ENCODE results near the gene COQ5.

The COQ5 gene

DNA sequence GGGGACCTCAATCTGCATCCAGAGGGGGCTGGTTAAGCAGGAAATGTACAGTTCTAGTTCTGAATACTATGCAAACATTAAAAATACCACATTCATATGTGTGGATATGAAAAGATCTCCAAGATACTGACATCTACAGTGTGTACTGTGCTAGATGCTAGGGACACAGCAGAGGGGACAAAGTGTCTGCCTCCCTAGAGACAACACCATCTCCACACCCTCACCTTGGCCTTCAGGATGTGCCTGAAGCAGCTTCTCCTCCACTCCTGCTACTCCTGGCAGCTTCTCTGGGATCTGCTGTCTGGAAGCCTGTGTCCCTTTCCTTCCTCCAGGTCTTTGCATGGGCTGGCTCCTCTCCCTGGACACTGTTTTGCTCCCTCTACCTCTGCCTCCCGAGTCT, 48.7 kb downstream of the COQ5 start:
- DNase-seq = peak in 1 of 5 experiments; percentile 57

DNA sequence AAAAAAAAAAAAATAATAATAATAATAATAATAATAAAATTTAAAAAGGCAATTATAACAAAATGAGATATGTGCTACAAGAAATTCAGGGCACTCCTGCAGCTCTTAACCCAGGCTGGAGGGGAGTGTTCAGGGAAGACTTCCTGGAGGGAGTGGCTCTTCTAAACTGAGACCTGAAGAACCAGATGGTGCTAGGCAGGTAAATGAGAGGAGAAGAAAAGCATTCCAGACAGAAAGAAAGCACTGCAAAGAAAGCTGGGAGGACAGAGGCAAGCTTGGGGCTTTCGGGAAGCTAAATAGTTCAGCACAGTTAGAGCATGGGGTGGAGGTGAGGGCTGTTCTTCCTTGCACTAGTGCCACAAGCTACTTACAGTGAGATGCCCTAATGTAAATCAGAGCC, 49.5 kb downstream of the COQ5 start:
- peak in 1 of 5 experiments; percentile 22 for DNase-seq

DNA sequence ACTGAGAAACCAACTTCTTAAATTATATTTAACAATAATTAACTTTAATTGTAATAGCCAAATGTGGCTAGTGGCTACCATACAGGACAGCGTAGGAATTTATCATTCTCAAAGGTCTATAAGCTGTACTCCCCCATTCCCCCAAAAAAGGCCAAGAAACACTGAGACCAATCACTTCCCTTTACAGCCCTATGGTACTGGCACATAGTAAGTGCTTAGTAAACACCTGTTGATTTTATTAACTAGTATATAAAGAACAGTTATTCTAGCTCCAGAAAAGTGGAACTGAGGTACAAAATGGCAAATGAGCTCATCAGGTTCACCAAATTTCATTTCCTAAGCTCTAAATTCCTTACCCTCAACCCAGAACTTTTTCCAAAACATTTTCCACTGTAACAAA, 53.3 kb downstream of the COQ5 start:
- no peak for DNase-seq

DNA sequence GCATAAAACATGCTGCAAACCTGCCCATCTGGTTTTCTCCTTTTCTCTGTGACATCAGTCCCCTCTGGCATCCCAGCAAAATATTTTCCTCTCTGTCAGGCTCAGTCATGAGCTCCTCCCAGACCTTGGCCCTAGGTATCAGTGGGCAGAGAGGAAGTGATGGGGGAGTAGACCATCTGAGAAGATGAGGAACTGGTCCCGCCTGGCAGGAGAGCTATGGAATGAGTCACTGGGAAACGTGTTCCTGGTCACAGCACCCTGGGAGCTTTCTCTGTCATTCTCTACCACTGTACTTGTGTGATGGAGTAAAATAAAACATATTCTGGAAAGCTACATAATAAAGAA, 54.4 kb downstream of the COQ5 start:
- no peak for DNase-seq

DNA sequence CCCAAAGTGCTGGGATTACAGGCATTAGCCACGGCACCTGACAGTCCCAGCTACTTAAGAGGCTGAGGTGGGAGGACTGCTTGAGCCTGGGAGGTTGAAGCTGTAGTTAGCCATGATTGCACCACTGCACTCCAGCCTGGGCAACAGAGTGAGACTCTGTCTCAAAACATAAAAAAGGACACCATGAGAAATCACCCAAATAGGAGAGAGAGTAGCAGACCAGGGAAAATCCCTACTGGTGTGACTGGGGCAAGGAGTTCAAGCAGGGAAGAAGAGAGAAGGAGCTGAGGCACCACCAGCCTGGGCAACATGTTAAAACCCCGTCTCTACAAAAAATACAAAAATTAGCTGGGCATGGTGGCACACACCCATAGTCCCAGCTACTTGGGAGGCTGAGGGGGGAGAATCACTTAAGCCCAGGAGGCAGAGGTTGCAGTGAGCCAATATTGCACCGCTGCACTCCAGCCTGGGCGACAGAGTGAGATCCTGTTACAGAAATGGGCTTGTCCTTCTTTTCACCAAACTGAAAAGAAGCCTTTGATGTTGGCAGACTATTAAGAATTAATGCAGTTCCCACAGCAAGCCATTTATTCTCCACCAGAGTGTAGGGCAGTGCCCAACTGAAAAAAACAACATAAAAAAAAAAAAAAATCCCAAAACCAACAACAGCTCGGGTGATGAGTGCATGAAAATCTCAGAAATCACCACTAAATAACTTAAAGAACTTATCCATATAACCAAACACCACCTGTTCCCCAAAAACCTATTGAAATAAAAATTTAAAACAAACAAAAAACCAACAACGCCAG, 54.9 kb downstream of the COQ5 start:
- no peak for DNase-seq

DNA sequence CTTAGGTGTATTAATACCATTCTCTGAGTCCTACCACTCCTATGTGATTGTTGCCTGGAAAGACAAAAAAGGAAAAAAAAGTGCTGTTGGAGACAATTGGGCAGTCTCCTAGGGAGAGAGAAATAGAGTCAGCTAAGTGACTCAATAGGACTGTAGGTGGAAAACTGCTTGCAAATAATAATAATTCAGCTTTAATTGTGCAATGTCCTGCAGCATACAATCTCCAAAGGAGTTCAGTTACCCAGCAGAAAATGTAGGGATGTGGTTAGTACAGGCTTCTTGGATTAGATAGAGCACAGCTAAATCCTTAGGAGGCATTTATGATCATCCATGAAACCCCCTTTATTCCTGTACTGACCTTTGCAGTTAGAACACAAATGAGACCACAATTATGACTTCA, 56.4 kb downstream of the COQ5 start:
- no peak for DNase-seq

DNA sequence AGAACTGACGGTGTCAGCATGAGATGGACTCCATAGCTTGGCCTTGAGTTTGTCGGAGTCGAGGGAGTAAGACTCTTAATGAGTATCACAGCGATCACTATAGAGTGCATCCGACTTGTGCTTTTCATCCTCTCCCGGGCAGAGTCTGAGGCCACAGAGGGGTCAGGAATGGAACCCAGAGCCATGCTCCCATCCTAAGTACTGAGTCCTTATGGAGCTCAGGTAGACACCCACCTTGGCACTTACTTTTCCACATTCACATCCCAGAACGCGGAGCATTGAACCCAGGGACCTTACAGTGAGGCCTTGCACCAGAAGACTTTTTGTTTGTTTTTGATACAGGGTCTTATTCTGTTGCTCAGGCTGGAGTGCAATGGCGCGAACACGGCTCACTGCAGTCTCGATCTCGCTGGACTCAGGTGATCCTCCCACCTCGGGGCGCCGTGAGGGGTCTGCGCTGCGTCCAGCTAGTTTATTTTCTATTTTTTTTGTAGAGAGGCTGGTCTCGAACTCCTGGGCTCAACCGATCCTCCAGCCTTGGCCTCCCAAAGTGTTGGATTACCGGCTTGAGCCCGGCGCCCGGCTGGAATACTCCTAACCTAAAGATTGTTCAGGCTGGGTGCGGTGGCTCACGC, 58.7 kb downstream of the COQ5 start:
- DNase-seq = peak in 1 of 5 experiments; percentile 49

DNA sequence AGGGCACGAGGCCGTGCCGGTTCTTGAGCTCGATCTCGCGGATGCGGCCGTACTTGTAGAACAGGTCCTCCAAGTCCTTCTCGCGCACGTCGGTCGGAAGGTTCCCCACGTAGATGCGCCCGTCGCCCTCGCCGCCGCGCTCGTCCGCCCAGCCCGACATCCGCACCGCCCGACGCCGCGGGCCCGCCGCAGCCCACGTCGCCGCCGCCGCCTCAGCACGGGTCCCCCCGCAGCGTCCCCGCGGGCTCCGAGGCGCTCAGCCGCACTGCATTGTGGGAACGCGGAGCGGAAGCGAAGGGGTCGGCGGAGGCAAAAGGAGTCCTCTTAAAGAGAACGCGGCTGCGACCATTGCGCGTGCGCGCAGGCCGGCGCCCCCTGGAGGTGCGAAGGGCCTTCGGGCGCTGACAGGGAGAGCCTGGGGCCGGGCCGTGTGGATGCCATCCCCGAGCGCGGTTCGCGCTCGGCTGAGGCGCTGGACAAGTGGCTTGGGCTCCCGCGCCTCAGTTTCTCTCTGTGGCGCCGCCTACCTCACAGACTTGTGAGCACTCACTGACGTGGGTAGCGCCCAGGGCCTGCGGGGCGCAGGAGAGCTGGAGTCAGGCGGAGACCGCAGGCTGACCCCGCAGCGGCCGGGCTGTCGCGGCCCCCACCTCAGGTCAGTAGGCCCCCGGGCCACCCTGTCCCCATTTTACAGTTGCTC, 59.4 kb downstream of the COQ5 start, which contains the start of gene SRSF9:
SRSF9 (minus strand) TSS at position 299 of the 700 bp plus-strand sequence; CDS start at position 160, 139 bp downstream.
- peak; percentile 96 to 98 (median 97) for DNase-seq

DNA sequence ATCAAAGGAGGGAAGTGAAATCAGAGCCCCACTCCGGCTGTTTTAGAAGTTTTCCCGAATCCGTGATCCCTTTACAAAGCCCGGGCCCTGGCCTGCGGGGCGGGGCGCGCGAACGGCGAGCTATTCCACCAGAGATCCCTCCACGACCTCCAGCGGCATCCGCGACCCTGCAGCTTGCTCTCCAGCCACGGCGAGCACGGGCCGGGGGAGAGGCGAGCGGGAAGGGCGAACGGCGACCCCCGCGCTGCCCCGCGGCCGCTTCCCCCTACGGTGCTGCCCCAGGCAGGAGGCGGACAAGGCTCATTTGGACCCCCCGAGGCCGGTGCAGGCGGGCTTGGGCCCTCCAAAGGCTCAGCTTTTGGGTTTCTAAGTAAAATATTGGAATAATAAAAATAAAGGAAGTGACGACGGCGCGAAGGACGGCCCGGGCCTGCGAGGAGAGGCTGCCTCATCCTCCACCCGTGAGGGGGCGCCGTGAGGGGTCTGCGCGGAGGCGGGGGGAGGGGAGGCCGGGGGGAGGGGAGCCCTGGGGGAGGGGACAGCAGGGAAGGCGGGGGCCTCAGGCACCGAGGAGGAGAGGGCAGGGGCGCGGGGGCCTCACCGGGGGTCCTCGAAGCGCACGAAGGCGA, 60.0 kb downstream of the COQ5 start:
- DNase-seq = peak in 2 of 5 experiments; percentile 9 to 11

DNA sequence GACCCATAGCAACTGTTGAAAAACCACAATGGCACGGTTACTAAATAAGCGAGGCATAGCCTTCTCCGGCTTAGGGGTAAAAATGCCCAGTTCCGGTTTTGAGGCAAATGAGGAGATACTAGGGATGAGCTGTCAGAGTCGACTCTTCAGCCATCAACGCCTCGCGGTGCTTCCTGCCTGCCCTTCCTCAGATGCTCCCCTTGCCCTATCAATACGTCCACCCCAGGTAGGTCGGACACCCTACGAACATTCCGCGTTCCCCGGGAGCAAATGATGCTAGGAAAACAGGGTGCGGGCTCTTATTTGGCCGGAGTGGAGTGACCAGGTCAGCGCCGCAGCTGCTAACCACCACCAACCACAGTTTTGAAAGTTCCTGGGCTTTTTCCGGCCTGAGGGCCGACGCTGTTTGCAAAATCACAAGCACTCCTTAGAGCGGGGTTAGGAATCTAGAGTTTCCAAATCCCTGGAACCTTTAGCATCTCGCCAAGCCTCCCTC, 60.6 kb downstream of the COQ5 start:
- peak in 2 of 5 experiments; percentile 5 to 33 for DNase-seq

DNA sequence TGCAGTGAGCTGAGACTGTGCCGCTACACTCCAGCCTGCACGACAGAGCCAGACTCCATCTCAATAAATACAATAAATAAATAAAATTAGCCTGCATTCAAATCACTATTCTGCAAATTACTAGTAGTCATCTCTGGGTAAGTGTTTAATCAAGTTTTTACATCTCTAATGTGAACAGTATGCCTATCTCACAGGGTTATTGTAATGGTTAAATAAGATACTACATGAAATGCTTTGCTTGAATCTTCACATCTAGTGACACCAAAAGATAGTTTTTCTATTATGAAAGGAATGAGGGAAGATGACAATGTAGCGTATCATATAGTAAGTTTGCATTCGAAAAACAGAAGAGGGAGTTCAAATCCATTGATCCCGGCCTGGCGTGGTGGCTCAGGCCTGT, 61.5 kb downstream of the COQ5 start:
- DNase-seq = no peak

DNA sequence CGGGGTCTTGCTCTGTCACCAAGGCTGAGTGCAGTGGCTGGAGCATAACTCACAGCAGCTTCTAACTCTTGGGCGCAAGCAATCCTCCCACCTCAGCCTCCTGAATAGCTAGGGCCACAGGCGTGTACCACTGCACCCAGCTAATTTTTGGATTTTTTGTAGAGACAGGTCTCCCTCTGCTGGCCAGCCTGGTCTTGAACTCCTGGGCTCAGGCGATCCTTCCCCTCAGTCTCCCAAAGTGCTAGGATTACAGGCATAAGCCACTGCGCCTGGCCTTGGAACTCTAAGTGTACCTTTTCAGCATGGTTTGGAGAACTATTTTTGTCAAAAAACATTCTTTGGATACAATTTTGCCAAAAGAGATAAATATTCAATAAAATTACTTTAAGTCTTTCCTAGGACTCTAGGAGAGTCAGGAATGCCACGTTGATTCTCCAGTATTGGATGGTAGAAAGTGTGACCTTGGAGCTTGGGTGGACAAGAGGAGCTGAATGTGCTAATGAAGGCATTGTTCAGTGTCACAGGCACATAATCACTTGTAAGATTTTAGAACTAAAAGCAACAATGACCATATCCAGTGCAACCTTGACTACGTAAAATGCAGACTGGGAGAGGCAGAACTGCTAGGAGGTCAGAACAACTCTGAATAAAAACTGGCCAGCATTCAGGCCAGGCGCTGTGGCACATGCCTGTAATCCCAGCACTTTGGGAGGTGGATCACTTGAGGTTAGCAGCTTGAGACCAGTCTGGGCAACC, 62.2 kb downstream of the COQ5 start:
- DNase-seq = peak in 3 of 5 experiments; percentile 13 to 57 (median 31)

DNA sequence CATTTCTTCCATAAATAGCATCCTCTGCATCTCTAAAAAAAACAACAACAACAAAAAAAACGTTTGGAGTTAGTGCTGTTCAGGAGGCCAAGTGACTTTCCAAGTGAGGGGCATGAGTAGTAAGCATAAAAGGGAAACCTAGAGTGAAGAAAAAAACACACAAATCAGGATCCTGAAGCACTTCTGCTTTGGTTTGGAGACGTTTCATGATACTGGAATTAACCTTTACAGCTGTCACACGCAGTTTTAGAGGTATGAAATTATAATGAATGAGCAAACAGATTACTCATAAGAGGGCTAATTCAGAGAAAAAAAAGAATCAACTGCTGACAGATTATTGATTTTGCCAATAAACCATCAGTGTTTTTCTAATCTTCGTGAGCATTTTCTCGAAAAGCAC, 63.2 kb downstream of the COQ5 start:
- no peak for DNase-seq

DNA sequence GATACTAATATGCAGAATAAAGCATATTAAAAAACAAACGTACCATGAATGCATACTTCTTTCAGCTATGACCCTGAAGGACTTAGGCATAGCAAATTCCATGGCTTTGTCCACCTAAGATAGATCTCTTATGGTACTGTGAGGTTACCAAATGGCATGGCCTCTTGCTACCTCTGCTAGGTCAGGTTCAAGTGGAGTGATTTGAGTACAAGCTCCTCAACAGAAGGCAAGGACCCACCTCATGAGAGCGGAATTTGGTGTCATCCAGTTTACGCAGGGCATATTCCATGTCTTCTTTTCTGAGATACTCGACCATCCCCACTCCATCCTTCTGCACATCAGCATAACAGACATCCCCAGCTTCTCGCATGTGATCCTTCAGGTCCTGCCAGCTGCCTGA, 65.2 kb downstream of the COQ5 start:
- DNase-seq = no peak

DNA sequence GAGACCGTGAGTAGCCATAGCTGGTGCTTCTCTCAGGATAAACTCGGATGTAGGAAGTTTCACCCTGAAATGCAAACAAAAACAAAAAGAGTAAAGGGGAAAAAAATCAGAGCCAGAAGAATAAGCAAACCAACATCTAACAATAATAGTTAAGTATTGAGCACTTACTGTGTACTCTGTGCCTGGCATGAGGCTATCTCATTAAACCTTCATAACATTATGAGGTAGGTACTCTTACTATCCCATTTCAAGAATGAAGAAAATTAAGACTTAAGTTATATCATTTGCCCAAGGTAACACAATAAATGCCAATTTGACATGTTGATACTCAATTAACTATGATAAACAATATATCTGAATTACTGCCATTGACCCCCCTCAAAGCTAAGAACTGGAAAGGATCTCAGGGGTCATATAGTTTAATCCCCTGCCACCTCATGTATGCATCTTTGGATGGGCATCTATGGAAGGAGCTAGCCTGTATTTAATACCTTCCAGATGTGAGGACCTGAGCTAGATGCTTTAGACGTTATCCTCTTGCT, 66.8 kb downstream of the COQ5 start:
- no peak for DNase-seq

DNA sequence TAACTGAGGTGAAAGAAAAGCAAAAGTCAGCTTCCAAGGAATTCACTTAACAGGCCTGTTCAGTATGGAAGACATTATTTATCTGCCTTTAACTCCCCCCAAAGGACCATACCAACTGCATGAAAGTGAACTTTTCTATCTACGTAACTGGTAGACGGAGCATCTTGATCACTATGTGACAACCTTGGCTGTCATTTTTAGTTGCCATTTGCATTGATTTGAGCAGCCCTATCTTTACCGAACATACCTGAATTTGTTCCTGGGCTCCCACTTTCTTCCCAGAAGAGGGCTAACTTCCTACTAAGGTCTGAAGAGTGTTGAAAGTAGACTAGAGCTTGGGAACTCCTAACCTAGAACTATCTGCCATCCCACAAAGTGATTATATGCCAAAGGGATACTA, 68.8 kb downstream of the COQ5 start:
- no peak for DNase-seq

DNA sequence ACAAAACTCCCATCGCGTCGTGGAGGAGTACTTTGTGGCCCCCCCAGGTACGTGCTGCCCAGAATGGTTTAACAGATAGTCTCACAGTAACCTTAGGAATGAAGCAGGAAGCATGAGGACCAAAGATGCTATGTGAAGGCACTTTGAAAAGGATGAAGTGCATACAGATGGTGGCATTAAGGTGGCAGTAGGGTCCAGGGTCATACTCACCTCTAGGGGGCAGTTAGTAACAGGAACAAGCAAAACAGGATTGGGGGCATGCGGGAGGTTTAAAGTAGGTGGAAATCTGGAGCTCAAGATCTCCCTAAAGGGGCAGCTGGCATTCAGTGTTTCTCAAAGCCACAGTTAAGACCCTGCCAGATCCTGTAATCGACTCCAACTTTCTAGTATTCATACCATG, 71.8 kb downstream of the COQ5 start:
- DNase-seq = no peak

DNA sequence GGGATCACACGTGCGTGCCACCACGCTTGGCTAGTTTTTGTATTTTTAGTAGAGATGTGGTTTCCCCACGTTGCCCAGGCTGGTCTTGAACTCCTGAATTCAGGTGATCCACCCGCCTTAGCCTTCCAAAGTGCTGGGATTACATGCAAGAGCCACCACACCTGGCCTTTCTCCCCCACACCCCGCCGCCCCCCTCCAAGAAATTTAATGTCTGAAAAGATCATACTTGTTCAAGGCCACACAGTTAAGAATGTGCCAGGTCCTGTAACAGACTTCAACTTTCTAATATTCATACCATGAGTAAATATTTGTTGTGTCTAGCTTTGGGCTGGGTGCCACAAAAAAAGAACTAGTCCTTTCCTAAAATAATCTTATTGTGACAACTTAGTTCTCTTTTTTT, 73.7 kb downstream of the COQ5 start:
- DNase-seq = no peak

DNA sequence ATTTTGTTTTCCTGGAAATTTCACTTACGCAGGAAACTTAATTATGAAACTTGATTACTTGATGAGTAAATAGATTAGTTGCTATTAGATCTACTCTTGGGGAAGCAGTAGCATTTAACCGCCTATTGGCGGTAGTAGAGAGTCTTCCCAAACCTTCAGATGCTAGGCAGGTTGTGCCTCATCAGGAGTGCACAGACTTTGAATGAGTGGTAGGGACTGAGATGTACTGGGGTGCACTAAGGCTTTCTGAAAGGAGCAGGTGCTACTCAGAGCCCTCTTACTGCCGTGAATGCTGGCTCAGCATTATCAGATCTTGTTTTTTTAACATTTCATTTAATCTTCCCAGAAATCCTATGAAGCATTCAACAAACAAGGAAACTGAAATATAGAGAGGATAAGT, 75.0 kb downstream of the COQ5 start:
- DNase-seq = peak in 2 of 5 experiments; percentile 20 to 65

Measured in T-helper 2 cell (primary cell).